Activated CD4-positive, alpha-beta T cell treated with anti-CD3 and anti-CD28 coated beads for 48 hours (primary cell): ENCODE measurements around the gene TMEM132E.

ENCODE experiments used
- DNase-seq: peaks from one replicate; pipeline ENCODE4 v3.0.0-alpha.2; 2020

Gene TMEM132E

DNA sequence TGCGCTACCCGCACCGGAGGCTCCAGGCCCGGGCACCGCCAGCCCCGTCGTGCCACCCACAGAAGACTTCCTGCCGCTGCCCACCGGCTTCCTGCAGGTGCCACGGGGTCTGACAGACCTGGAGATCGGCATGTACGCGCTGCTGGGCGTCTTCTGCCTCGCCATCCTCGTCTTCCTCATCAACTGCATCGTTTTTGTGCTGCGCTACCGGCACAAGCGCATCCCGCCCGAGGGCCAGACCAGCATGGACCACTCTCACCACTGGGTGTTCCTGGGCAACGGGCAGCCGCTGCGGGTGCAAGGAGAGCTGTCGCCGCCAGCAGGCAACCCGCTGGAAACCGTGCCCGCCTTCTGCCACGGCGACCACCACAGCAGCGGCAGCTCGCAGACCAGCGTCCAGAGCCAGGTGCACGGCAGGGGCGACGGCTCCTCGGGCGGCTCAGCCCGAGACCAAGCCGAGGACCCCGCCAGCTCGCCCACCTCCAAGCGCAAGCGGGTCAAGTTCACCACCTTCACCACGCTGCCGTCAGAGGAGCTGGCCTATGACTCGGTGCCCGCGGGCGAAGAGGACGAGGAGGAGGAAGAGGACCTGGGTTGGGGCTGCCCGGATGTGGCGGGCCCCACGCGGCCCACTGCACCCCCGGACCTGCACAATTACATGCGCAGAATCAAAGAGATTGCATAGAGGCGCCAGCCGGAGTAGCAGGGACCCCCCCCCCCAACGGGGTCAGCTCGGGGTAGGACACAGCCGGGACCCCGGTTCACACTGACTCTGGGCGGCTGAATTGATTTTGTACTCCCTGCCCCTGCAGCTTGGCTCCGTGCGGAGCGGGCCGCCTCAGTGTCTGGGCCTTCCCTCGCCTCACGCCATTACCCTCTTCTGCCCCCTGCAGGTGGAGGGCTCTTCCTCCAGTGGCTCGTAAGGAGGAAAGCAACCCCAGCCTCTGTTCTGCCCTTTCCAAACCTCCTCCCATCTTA, 58.5 kb downstream of the TMEM132E start:
- peak; percentile 89 for DNase-seq

DNA sequence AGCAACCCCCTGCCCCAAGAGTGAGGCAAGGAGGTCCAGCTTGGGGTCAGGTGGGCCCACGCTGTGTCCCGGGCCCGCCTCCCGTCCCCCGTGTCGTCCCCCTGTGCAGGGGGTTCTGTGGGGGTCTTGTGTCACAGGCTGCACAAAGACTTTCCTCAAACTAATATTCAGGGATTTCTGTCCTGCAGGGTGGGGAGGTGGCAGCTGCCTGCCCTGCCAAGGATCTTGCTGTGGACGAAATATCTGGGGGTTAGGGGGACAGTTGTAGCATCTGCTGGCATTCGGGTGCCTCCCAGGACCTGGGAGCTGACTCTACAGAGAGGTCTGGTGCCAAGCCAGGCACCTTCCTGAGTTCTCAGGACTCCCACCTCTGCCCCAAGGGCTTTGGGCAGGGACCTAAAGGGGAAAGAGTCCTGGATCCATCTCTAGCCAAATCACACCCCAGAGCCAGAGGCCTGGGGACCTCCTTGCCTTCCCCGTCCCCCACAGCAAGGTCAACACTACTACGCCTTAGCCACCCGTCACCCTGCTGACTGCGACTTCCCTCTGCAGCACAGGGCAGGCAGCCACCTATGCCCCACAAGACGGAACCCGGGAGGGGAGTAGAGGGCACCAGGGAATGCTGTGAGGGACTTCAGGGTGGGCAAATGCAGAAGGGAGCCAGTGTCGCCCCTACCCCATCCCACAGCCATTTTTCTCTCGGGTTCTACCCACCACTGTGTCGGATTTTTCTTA, 59.3 kb downstream of the TMEM132E start:
- no peak for DNase-seq

DNA sequence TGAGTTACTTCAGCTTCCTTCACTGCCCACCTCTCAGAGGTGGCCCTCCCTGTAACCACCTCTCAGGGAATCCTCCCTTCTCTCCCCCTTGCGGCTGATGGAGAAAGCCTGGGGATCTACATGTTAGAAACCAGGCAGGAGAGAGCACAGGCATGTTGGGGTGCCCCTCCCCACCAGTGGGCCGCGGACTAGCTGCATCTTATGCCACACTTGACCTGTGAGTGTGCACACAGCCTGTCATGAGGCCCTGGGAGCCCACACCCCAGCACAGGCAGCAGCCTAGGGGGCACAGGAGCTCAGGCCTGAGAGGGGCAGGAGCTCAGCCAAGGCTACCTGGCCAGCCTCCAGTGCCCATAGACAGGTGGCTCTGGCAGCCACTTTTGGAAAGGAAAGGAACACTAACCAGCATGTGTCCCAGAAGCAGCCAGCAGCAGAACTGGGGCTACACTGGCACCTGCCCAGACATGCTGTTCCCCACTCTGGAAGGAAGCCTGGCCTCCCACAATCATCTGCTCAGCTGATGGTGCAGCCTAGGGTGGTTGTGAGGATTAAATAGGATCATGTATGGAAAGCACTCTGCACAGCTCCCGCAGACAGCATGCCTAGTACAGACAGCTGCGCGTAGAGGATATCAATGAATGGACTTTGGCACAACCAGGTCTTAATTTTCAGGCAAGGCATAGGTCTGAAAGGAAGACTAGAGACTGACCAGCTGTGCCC, 60.5 kb downstream of the TMEM132E start:
- DNase-seq, result no peak

DNA sequence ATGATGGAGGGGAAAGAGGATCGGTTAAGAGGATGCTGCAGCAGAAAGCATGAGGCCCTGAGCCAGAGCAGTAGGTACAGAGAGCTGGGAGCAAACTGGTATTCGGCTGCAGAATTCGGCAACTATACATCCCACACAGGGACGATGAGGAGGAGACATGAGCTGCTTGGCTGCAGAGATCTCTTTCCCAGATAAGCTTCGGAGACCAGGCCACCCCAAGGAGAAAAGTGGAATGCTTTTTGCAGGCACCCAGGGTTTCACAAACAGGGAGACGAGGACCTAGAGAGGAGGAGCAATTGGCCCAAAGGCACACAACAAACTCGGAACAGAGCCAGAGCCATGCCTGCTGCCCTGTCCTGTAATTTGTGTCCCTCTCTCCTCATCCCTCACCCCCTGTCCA, 62.0 kb downstream of the TMEM132E start:
- no peak for DNase-seq

DNA sequence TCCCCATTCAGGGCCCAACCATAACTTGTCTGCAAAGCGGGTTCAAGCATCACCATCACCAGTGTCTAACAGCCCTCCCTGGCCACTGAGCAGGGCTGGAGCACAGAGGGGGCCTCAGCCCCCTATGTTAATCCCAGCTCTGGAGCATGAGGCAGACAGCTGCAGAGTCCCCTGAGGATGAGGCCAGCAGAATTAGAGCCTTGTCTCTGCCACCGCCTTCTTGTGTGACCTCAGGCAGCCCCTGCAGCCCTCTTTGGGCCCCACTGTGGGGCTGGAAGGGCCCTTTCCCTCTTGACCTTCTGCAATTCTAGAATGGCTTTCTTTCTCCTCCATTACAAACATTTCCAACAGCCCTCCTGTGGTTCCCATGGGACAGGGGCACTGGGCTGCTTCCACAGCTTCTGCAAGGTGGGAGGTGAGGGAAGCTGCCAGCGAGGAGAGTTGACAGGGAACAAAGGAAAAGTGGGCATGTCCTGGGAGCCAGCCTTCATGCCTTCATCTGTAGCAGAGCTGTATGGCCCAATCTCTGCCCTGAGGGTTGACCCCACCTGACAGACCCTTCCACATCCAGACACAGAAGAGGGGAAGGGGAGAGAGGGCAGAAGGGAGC, 65.7 kb downstream of the TMEM132E start:
- DNase-seq, result no peak

DNA sequence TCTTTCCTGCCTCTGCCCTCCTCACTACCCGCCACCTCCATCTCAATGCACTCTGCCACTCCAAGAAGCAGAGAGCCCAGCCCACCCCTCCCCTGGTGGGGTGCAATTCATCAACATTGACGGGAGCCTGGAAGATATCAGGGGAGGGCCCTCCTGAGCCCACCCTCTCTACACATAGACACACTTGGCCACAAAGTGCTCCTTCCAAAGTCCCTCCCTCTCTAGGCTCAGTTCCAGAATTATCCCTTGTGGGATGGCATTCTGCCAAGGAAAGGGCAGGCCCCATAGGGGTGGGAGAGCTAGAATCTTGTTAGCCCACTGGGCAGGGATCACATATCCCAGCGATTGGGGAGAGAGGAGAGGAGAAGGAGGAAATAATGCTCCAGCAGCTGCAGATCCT, 66.2 kb downstream of the TMEM132E start:
- DNase-seq, result no peak

DNA sequence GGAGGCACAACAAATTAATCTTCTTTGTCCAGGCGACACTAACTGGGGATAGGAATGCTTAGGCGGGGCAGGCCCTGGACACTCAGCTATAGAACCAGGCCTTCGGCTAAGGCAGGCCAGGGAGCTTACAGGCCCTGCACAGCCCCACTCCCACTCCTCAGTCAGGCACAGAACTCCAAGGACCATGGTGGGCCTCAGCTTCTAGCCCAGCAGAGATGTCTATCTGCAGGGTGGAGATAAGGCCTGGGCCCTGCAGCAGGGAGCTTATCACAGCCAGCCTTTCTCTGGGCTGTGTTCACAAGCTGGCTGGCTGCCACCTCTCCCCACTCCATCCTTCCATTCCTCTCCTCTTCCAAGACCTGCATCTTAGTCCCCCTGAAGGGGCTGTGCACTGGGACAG, 68.1 kb downstream of the TMEM132E start:
- DNase-seq, result no peak

DNA sequence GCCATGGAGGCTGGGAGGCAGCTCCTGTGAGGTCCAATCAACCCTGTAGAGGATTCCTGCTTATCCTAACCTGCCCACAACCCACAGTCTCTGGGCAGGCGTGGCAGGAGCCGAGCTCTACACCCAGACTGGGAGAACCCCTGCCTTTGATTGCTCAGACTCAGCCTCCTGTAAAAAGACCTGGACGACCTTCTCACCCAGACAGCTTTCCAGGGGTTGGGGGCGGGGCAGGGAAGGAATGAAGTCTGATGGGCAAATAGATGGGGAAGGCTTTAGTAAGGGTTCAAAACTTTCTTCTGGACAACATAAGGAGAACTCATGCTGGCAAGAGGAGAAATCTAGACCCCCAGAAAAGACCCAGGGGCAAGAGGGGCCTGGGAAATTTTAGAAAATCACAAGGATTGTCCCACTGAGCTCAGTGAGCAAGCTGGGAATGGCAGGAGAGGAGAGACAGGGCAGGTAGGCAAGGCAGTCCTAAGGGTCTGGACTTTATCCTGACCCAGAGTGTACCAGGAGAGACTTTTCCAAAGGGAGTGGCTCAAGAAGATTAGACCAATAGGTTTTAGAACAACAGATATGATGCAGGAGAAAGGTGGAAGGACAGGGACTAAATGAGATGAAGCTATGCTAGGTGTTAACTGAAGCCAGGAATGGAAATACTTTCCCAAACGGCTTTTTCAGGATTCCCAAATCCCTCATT, 70.8 kb downstream of the TMEM132E start:
- no peak for DNase-seq

DNA sequence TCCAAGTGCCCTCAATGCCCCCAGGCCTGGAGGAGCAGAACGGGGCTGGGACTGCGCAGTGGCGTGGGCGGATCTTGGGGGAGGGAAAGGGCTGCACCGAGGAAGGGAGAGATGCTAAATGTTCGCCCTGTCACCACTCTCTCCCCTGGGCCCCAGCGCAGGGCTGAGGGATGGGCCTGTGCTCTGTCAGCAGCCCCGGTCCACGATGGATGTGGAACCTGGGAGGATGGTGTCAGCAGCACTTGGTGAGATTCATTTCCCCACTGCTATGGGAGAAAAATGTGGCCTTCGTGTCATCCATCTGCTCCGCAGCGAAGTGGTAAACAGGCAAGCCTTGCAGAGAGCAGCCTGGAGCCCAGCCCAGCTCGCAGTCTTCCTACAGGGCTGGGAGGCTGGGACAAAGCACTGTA, 72.0 kb downstream of the TMEM132E start:
- DNase-seq, result no peak

DNA sequence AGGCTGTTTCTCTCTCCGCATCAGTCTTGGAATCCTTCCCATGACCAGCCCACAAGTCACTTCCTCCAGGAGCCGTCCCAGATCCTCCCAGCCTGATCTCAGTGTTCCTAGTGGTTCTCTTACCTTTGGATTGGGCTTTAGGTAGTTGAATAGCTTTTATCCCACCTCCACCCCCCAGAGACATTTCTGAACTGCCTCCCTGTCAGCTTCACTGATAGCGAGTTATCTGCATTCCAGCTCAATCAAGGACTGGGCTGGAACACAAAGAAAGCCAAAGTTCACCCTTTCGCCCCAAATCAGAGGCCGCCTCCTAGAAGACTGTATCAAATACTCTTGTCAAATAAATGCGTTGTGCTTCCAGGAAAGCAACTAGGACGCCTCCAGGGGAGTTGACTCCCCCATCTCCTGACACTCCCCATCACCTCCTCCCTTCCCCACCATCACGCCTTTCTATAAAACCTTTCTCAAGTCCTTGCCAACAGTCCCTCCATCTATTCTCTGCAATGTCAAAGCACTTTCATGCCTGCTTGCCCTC, 72.7 kb downstream of the TMEM132E start:
- DNase-seq, result no peak

DNA sequence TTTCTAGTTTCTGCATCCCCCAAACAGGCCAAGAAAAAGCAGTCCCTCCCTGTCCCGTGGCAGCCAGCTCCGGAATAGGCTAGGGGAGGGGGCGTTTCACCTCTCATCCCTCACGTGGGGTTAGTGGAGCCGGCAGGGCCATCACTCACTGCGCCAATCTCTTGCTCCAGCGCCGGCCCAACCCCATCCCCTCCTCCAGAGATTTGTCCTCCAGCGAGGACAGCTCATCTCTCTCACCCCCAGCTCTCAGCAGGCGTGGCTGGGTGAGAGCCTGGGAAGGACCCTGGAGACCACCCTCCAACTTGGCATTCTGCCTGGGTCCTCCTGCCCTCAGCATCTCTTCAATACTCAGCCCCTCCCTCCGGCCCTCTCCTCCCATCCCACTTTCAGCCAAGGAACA, 74.1 kb downstream of the TMEM132E start:
- DNase-seq, result no peak

DNA sequence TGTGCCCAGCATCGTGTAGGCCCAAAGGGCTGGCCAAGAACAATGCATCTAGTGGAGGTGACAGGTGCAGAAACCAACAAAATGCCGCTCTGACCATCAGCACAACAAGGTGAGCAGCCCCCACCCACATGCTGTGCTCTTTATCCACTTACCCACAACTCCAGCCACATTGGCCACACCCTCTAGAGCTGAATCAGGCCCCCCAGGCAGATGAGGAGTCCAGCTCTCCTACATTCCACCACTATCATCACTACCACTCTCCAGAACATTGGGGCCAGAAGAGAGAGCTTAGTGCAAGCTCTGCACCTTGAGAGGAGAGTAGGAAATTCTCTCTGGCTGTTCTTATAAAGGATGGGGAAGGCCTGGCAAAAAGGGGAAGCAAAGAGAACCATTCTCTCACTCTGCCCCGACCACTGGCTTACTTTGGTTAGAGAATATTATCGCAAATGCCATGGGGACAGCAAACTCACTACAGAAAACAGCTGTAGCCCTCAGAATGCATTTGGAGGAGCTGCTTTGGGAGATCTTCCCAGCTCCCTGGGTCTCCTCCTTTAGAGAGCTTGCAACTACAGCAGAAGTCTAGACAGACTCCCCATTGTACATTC, 75.0 kb downstream of the TMEM132E start:
- no peak for DNase-seq

DNA sequence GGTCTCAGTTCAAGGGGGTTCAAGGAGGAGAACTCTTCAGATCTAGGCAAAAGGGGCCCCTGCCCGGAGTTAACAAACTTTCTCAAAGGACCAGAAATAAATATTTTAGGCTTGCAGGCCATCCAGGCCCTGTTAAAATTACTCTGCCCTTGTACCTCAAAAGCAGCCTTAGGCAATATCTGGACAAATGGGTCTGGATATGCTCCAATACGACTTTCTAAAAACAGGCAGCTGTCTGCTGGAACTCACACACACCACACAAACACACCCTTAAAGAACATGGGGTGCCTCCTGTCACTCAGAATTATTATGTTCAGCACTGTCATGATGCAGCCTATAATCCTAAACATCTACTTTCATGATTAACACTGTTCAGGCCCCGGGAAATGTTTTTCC, 75.5 kb downstream of the TMEM132E start:
- no peak for DNase-seq

DNA sequence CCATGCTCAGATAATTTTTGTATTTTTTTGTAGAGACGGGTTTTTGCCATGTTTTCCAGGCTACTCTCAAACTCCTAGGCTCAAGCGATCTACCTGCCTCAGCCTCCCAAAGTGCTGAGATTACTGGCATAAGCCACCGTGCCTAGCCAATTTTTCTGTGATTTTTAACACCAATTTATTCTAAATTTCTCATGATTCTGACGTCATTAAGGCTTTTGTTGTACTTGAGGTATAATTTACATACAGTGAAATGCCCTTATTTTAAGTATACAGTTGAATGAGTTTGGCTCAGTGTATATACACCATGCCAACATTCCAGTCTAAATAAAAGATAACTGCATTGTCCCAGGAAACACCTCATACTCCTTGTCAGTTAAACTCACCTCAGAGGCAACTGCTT, 77.4 kb downstream of the TMEM132E start:
- no peak for DNase-seq

DNA sequence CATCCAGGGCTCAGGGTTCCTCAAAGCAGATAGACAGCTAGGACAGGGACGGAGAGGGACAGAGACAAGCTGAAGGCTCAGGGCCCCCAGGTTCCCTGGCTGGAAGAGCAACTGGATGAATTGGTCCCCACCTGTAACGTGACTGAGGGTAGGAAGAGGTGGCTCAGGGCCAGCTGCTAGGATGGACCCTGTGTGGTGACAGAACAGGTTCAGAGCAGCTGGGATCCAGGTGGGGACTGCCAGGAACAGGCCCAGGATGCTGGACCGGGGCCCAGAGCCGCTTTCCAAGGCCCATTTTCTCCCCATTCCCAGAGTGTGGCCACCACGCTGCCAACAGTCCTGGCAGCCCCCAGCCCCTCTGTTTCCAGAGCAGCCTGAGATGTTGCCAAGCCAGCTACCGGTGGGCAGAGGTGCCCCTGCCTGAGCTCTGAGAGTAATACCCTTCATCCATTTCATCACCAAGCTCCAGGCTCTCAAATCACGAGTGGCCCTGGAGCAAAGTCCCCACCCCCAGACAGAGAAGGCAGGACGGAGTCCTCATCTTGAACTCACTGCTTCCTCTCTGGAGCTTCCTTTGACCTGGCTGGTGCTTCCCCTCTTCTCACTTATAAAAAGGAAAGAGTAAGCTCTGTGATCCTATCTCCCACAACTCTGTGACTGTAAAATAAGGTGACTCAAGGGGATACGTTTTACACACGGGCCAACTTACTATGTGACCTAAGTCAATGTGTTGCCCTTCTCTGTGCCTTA, 79.6 kb downstream of the TMEM132E start:
- no peak for DNase-seq

DNA sequence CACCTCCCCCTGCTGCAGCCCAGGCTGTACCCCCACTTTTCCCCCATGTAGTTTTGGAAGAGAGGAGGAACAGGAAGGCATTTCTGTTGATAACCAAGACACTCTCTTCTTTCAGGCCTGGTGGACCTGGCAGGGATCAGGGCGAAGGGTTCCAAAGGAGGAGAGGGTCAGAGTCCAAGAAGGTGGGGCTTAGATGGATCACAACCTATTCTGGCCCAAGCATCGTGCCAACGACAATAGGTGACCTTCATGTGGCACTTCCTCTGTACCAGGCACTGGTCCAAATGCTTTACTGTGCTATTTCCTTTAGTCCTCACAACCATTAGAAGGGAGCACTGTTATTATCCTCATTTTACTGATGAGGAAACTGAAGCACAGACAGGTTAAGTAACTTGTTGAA, 84.3 kb downstream of the TMEM132E start:
- DNase-seq, result no peak

DNA sequence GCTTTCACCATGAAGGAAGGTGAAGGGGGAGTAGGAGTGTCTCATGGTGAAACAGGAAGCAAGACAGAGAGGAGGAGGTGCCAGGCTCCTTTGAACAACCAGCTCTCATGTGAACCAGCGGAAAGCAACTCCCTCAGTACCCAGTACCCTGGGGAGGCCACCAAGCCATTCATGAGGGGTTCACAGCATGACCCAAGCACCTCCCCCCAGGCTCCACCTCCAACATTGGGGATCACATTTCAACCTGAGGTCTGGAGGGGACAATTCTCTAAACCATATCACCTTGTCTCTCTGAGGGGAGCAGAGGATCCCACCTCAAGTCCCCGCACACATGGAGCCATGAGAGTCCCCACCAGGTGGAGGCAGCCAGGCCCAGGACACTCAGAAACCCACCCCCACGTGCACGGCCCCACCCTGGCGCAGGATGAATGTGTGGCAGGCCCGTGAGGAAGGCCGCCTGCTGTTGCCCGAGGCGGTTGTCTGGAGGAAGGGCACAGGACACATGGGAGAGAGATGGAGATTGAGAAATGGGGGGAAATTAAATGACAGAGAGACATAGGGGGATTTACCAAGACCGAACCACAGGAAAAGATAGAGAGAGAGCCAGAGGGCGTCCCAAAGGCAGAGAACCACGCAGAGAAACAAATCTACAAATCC, 85.9 kb downstream of the TMEM132E start:
- DNase-seq, result peak; percentile 4

DNA sequence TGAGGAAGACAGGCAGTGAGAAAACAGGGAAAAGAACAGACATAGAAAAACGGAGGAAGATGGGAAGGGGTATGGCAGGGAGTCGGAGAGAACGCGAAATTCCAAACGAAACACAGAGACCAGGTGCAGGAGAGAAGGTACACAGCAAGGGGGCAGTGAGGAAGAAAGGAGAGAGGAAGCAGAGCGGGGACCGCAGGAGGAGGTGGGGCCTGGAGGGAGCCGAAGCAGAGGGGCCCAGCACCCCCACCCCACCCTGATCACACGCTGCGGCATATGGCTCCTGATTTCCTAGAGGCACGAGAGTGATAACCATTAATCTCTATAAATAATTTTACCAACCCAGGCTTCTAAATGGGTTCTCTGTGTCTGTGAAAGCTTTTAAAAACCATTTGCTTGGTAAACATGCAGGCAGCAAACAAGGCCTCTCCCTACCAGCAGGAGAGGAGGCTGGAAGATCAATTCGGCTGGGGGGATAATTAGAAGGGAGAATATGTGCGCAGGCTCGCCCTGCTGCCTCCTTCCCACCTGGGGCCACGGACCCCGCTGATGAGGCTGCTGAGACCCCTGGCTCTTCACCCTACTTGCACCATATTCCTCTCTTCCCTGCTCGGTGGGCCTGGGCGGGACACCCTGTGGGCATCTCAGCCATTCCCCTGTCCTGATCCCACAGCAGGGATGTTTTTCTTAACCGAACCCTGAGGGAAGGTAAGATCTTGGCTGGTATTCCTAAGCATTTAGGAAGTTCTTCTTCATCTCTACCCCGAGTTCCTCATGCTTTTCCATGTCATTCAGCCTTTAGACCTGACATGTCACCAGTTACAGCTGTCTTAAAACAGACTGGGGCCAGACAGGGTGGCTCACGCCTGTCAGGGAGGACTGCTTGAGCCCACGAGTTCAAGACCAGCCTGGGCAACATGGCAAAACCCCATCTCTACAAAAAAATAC, 86.7 kb downstream of the TMEM132E start:
- no peak for DNase-seq

DNA sequence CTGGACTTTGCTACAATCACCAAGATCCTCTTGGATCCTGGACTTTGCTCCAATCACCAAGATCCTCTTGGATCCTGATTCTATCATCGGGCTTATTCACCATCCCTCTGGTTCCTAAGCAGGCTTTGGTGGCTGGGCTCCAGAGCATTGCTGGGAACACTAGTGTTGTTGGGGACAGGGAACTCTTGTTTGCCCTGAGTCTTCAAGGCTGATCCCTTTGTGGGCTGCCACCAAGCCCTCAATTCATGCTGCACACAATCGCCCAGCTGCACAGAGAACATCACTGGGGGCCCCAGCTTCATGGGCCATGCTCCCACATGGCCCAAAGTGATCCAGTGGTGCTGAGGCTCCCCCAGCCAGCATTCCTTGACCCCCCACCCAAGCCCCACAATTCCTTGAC, 88.3 kb downstream of the TMEM132E start:
- no peak for DNase-seq
